ENCODE results near the gene HK3.

The HK3 gene

GRCh38 chr5:176899296-176899891 is at the start of gene HK3:
Gene HK3 (minus strand): TSS chr5:176899346. CDS start chr5:176896159, 3,187 bp downstream.
- DNase-seq (ENCODE audit: low spot score): no peak

- DNase-seq (ENCODE audit: low spot score): no peak
Observed at GRCh38 chr5:176948458-176948857, 49.3 kb upstream of the HK3 start.

- no peak for DNase-seq (ENCODE audit: low spot score)
Observed at GRCh38 chr5:176947847-176948246, 48.7 kb upstream of the HK3 start.

GRCh38 chr5:176944268-176944667 is 45.1 kb upstream of the HK3 start:
- no peak for DNase-seq (ENCODE audit: low spot score)

- DNase-seq (ENCODE audit: low spot score): no peak
Observed at GRCh38 chr5:176943816-176944215, 44.7 kb upstream of the HK3 start.

GRCh38 chr5:176941951-176942350 is 42.8 kb upstream of the HK3 start:
- DNase-seq (ENCODE audit: low spot score): no peak

- DNase-seq (ENCODE audit: low spot score): no peak
Observed at GRCh38 chr5:176938472-176938871, 39.3 kb upstream of the HK3 start.

GRCh38 chr5:176935017-176935416 is 35.9 kb upstream of the HK3 start:
- no peak for DNase-seq (ENCODE audit: low spot score)

- no peak for DNase-seq (ENCODE audit: low spot score)
Observed at GRCh38 chr5:176934309-176934930, 35.3 kb upstream of the HK3 start.

GRCh38 chr5:176929654-176930053 is 30.5 kb upstream of the HK3 start:
- DNase-seq (ENCODE audit: low spot score): no peak

- no peak for DNase-seq (ENCODE audit: low spot score)
Observed at GRCh38 chr5:176927562-176927961, 28.4 kb upstream of the HK3 start.

GRCh38 chr5:176922817-176923216 is 23.7 kb upstream of the HK3 start:
- no peak for DNase-seq (ENCODE audit: low spot score)

- no peak for DNase-seq (ENCODE audit: low spot score)
Observed at GRCh38 chr5:176921714-176922113, 22.6 kb upstream of the HK3 start.

GRCh38 chr5:176918613-176919012 is 19.5 kb upstream of the HK3 start:
- no peak for DNase-seq (ENCODE audit: low spot score)

- no peak for DNase-seq (ENCODE audit: low spot score)
Observed at GRCh38 chr5:176916337-176916736, 17.2 kb upstream of the HK3 start.

GRCh38 chr5:176915906-176916305 is 16.8 kb upstream of the HK3 start:
- no peak for DNase-seq (ENCODE audit: low spot score)

- no peak for DNase-seq (ENCODE audit: low spot score)
Observed at GRCh38 chr5:176912115-176912514, 13.0 kb upstream of the HK3 start.

- DNase-seq (ENCODE audit: low spot score): no peak
Observed at GRCh38 chr5:176908675-176909368, 9.7 kb upstream of the HK3 start.

GRCh38 chr5:176906796-176907195 is 7.7 kb upstream of the HK3 start:
- DNase-seq (ENCODE audit: low spot score): no peak

GRCh38 chr5:176906126-176906525 is 7.0 kb upstream of the HK3 start:
- DNase-seq (ENCODE audit: low spot score): no peak

GRCh38 chr5:176904276-176904675 is 5.1 kb upstream of the HK3 start:
- no peak for DNase-seq (ENCODE audit: low spot score)

GRCh38 chr5:176902911-176903664 is 3.9 kb upstream of the HK3 start:
- DNase-seq (ENCODE audit: low spot score): no peak
